SIG-M5 treated with dmso at 0.1 percent for 504 hours (cell line): Measurements from ENCODE around the gene DEFB132.

Experiments used
- DNase-seq: peaks from one replicate; lab custom pipeline; 2025; ENCODE audit not compliant: unreplicated experiment; lab: John Stamatoyannopoulos, UW

The DEFB132 gene

DNA sequence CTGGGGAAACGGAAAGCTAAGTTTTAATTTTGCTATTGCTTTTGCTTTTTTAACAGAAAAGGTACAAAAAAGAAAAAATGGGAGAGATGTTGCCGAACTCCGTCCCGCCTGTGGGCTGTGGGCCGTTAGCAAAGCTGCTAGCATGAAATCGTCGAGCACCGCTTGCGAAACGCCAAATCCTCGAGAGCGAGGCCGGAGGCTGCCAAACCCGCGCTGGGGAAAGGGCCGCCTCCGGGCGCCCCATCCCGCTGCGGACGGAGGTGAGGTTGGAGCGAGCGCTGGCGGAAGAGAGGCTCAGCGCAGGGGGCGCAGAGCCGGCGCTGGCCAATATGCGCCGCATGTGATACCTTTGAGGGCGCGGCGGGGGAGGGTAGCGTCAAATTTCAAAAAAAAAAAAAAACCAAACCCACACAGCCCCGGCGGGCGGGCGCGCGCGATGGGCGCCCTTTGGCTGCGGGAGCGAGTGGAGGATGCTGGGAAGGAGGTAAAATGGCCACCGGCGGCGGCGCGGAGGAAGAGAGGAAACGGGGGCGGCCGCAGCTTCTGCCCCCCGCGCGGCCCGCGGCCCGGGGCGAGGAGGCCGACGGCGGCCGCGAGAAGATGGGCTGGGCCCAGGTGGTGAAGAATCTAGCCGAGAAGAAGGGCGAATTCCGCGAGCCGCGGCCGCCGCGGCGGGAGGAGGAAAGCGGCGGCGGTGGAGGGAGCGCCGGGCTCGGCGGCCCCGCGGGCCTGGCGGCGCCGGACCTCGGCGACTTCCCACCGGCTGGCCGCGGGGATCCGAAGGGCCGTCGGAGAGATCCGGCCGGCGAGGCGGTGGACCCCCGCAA lies 39.8 kb downstream of the DEFB132 start, which contains the start of gene ZCCHC3:
ZCCHC3 (plus strand) TSS at position 473 of the 827 bp plus-strand sequence; CDS start at position 490, 17 bp downstream.
- DNase-seq: peak; percentile 91

DNA sequence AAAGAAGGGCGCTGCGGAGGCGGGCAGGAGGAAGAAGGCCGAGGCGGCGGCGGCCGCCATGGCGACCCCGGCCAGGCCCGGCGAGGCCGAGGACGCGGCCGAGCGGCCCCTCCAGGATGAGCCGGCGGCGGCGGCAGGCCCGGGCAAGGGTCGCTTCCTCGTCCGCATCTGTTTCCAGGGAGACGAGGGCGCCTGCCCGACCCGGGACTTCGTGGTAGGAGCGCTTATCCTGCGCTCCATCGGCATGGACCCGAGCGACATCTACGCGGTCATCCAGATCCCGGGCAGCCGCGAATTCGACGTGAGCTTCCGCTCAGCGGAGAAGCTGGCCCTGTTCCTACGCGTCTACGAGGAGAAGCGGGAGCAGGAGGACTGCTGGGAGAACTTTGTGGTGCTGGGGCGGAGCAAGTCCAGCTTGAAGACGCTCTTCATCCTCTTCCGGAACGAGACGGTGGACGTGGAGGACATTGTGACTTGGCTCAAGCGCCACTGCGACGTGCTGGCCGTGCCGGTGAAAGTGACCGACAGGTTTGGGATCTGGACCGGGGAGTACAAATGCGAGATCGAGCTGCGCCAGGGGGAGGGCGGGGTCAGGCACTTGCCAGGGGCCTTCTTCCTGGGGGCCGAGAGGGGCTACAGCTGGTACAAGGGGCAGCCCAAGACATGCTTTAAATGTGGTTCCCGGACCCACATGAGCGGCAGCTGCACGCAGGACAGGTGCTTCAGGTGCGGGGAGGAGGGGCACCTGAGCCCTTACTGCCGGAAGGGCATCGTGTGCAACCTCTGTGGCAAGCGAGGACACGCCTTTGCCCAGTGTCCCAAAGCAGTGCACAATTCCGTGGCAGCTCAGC lies 40.6 kb downstream of the DEFB132 start:
- DNase-seq: peak; percentile 63

DNA sequence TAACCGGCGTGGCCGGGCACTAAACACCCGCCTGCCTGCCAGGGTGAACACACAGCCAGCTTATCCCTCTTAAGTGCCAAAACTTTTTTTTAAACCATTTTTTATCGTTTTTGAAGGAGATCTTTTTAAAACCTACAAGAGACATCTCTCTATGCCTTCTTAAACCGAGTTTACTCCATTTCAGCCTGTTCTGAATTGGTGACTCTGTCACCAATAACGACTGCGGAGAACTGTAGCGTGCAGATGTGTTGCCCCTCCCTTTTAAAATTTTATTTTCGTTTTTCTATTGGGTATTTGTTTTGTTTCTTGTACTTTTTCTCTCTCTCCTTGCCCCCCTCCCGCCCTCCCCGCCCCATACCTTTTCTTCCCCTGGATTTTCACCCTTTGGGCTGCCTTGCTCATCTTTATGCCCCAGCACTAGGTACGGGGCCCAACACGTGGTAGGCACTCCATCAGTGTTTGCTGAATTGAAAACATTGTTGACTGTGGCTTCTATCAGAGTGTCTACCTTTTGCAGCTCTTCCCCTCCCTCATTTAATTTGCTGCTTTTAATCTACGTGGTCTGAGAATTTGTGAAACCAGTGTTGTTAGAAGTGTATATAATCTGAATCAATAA lies 41.4 kb downstream of the DEFB132 start:
- no peak for DNase-seq

DNA sequence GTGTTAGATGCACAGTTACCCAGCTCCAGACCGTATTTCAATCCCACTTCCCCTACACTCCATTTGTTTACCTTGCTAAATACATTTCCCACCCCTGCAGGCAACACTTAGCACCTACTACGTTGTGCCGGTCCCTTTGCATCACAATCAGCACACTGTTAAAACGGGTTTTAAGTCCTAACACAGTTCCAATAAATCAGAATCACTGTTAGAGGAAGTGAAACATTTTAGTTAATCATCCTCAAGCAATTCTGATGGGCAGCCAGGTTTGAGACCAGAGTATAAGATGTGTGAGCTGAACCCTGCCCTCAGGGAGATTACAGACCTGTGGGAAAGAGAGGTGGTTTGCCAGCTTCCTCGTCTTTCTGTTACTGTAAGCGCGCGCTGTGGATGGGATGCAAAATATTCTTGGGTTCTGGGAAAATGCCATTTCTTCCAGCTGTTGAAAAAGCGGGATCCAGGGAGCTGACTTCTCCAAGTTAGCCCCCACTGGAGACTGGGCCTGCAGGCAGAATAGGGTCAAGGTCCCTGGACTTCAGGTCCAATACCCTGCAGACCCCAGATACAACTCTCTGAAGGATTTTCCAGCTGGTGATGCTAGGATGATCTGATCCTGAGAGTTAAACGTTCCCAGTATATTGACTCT lies 42.9 kb downstream of the DEFB132 start:
- peak; percentile 16 for DNase-seq

DNA sequence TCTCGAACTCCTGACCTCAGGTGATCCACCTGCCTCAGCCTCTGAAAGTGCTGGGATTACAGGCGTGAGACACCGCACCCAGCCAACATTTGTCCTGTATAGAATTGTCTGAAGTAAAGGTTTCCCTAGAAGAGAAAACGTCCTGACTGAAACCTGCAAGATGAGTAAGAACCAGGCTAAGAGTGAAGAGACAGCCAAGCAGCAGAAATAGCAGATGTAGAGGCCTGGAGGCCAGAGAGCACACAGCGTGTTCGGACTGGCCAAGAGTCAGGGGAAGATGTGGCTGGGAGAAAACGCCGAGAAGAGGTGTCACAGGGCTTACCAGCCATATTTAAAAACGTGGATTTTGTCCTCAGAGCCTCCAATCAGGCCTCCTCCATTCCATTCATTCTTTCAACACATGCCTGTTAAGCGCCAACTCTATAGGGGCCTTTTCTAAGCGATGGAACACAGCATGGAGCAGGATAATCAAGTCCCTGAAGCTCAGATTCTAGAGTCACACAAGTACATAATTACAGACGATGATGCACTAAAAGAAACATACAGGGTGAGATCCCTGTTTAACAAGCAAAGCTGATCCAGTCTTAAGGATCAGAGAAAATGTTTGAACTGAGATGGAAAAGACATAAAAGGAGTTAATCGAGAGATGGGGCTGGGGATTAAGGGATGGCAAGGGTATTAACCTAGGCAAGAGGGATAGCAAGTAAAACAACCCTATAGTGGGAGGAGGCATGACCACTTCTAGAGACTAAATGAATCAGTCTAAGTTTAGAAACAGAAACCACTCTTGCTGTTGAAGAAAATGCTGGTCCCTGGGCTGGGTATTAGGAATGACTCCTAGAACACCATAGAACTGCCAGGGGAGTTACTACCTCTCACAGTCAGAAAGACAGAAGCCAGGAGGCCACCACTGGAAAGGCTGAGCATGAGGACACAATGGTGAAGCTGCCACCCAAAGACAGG lies 44.6 kb downstream of the DEFB132 start:
- no peak for DNase-seq

DNA sequence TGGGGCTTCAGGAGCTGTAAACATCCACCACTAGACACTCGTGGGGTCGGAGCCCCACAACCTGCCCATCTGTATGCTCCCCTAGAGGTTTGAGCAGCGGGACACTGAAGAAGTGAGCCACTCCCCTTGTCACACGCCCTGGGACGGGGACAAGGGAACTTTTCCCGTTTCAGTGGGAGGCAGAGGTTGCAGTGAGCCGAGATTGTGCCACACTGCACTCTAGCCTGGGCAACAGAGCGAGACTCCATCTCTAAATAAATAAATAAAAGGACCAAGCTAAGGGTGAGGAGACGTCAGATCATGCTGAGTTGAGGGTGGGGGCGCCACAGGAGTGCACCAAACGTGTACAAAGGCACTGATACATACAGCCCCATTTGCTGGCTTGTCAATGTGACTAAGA lies 48.2 kb downstream of the DEFB132 start:
- DNase-seq: no peak

DNA sequence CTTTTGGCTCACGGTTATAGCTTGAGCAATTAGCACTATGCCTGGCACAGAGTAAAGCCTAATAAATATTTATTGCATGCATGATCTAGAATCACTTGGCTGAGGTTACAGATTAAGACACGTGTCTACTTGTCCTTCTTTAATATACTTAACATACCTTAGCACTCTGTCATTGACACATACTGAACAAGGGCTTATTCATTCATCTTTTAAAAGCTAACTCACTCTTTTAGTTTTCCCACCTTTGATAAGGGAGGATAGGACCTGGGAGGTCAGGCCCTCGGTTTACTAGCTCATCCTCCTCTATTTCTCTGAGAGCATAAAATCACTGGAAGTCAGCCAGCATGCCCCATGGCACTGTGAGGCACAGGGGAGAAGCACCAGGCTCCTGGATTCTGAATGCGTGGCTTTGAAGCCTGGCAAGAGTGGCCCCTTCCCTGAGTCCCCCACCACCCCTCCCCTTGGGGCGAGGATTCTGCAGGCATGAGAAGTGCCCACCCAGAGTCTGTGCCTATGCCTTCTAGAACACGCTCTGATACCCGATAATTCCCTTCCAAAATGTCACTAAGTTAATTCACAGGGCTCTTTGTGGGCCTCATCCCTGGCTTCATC lies 51.0 kb downstream of the DEFB132 start:
- no peak for DNase-seq

DNA sequence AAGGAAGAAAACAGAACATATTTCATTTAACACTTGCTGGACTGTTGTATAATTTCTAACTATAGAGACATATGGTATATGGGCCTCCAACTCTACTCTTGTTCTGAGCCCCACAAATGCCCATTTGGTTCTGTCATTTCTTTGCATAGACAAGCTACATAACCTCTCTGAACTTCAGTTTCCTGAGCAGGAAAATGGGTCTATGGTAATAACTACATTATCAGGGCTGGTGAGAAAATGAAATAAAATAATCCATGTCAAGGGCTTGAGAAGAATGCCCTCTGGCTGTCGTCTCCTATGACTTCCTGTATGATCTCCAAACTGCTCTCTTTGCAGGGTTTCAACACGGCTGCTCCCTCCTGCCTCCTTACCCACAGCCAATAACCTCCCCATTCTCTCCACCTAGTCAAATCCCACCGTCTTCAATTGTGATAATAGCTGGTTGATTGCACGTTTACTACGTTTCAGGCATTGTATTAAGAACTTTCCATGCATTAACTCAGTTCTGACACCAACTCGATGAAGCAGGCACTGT lies 51.8 kb downstream of the DEFB132 start:
- DNase-seq: no peak

DNA sequence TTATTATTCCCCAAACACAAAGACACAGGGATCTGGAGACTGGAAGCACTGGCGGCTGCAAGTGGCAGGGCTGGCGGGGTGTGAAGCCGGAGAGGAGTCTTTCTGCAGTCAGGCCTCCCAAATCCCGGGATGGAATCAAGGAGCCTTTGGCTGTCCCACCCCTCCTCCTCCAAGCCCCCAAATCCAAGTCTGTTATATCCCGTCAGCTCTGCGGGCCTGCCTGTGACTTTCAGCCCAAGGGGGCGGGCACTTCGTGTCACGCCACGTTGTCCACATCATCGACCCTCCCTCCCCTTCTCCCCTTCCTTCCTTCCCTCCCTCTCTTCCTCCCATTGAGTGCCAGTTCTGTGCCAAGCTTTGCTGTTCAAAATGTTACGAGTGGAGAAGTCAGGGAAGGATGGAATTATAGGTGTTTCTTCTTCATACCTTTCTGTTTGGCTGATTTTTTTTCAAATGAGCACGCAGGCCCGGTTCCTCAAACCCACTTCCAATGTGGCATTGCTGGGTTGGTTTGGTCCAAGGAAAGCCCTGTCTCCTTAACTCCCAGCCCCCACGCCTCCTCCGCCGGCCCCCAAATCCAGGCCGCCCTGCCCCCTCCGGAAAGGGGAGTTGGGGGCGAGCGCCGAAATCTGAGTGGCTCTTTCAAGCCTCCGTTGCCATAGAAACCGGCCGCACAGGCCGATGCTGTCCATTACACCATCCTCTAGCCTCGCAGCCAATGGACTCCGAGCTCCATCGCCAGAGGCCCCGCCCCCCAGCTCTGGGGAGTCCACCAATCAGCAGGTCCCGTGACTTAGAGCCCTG lies 52.5 kb downstream of the DEFB132 start:
- peak; percentile 46 for DNase-seq

DNA sequence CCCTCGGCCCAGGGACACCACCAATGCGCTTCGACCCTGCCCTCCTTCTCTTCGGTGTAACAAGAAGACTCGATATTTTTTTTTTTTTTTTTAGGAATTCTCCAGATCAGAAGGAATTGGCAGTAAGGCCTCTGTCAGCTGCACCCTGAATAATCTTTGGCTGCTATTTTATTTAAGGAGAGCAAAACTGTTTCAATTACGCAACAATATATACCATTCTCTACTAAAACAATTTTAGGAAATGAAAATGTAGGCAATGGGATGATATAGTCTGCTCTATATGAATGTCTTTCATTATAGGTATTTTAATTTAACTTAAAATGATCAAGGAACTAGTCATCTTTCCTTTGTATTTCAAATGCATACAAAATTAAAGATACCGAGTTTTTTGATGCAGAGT lies 53.1 kb downstream of the DEFB132 start:
- peak; percentile 46 for DNase-seq
